Measurements from ENCODE around the gene PCDHB13. TPM values are rescaled to one million over a fixed set of nuclear protein-coding genes. Genes with fewer than 3 reads are reported as not detected.
"Not testable (repeated sequence)": the region's sequence is repeated elsewhere in the genome, so short reads cannot be mapped to it uniquely, and the experiment has no call there.

PCDHB13 gene
- 0.33 and 0.99 TPM in 2 replicates for total RNA-seq

GRCh38 chr5:141213656-141214339 is at the start of gene PCDHB13:
Gene PCDHB13, plus strand, starts transcription at chr5:141213919. Its CDS starts 205 bp downstream, at chr5:141214124.
- not testable (repeated sequence) for DNase-seq (ENCODE audit: low read depth, low spot score)

- DNase-seq (ENCODE audit: low read depth, low spot score) = no peak
Measured at GRCh38 chr5:141172381-141173204, 41.1 kb upstream of the PCDHB13 start, which contains the start of gene PCDHB7. Gene PCDHB7, plus strand, starts transcription at chr5:141172644. Its CDS starts 192 bp downstream, at chr5:141172836.

DNA sequence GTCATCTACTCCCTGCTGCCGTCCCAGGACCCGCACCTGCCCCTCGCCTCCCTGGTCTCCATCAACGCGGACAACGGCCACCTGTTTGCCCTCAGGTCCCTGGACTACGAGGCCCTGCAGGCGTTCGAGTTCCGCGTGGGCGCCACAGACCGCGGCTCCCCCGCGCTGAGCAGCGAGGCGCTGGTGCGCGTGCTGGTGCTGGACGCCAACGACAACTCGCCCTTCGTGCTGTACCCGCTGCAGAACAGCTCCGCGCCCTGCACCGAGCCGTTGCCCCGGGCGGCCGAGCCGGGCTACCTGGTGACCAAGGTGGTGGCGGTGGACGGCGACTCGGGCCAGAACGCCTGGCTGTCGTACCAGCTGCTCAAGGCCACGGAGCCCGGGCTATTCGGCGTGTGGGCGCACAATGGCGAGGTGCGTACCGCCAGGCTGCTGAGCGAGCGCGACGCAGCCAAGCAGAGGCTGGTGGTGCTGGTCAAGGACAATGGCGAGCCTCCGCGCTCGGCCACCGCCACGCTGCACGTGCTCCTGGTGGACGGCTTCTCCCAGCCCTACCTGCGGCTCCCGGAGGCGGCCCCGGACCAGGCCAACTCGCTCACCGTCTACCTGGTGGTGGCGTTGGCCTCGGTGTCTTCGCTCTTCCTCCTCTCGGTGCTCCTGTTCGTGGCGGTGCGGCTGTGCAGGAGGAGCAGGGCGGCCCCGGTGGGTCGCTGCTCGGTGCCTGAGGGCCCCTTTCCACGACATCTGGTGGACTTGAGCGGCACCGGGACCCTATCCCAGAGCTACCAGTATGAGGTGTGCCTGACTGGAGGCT is 39.2 kb upstream of the PCDHB13 start:
- not testable (repeated sequence) for DNase-seq (ENCODE audit: low read depth, low spot score)

DNA sequence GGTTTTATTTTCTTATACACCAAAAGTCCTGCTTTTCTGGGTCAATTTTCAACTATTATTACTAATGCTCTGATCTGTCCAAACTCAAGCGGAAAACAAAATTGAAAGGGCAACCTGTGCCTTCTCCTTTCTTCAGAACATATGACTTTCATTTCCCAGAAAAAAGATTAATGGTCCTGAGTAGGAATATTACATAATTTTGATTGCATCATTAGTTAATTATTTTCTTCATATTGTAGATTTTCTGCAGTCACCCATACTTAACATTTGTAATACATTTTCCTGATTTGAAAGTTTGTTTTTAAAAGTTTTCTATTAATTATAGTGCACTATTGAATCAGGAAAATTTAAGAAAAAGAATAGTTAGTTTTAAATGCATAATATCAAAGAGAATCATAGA is 37.8 kb upstream of the PCDHB13 start:
- no peak for DNase-seq (ENCODE audit: low read depth, low spot score)

GRCh38 chr5:141177577-141178191 is 36.0 kb upstream of the PCDHB13 start, which contains the start of gene PCDHB8:
Gene PCDHB8, plus strand, starts transcription at chr5:141177790. Its CDS starts 245 bp downstream, at chr5:141178035.
- DNase-seq (ENCODE audit: low read depth, low spot score) = not testable (repeated sequence)

DNA sequence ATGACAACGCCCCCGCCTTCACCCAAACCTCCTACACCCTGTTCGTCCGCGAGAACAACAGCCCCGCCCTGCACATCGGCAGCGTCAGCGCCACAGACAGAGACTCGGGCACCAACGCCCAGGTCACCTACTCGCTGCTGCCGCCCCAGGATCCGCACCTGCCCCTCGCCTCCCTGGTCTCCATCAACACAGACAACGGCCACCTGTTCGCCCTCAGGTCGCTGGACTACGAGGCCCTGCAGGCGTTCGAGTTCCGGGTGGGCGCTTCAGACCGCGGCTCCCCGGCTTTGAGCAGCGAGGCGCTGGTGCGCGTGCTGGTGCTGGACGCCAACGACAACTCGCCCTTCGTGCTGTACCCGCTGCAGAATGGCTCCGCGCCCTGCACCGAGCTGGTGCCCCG is 34.3 kb upstream of the PCDHB13 start:
- not testable (repeated sequence) for DNase-seq (ENCODE audit: low read depth, low spot score)

DNA sequence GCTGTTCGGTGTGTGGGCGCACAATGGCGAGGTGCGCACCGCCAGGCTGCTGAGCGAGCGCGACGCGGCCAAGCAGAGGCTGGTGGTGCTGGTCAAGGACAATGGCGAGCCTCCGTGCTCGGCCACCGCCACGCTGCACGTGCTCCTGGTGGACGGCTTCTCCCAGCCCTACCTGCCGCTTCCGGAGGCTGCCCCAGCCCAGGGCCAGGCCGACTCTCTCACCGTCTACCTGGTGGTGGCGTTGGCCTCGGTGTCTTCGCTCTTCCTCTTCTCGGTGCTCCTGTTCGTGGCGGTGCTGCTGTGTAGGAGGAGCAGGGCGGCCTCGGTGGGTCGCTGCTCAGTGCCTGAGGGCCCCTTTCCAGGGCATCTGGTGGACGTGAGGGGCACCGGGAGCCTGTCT is 33.8 kb upstream of the PCDHB13 start:
- not testable (repeated sequence) for DNase-seq (ENCODE audit: low read depth, low spot score)

- DNase-seq (ENCODE audit: low read depth, low spot score) = no peak
Measured at GRCh38 chr5:141180313-141180712, 33.4 kb upstream of the PCDHB13 start.

DNA sequence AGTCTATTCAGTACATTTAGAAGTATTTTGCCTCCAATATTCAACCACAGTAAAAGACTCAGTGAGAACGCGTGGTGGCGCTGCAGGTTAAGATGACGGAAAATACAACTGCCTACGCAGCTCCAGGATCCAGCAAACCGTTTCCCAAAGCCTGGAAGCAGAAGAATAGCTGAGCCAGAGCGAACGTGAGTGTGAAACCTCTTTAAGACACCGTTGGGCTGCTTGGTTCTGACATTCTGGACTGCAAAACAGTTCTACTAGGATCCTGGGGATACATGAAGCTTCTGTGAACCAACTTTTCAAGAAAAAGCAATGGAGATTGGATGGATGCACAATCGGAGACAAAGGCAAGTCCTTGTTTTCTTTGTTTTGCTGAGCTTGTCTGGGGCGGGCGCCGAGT is 31.5 kb upstream of the PCDHB13 start, which contains the start of gene PCDHB16:
PCDHB16 (plus strand) TSS at position 140 of the 400 bp plus-strand sequence; CDS start at position 313, 173 bp downstream.
- DNase-seq (ENCODE audit: low read depth, low spot score) = no peak

DNA sequence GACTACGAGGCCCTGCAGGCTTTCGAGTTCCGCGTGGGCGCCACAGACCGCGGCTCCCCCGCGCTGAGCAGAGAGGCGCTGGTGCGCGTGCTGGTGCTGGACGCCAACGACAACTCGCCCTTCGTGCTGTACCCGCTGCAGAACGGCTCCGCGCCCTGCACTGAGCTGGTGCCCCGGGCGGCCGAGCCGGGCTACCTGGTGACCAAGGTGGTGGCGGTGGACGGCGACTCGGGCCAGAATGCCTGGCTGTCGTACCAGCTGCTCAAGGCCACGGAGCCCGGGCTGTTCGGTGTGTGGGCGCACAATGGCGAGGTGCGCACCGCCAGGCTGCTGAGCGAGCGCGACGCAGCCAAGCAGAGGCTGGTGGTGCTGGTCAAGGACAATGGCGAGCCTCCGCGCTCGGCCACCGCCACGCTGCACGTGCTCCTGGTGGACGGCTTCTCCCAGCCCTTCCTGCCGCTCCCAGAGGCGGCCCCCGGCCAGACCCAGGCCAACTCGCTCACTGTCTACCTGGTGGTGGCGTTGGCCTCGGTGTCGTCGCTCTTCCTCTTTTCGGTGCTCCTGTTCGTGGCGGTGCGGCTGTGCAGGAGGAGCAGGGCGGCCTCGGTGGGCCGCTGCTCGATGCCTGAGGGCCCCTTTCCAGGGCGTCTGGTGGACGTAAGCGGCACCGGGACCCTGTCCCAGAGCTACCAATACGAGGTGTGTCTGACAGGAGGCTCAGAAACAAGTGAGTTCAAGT is 29.4 kb upstream of the PCDHB13 start:
- DNase-seq (ENCODE audit: low read depth, low spot score) = not testable (repeated sequence)

- DNase-seq (ENCODE audit: low read depth, low spot score) = no peak
Measured at GRCh38 chr5:141186897-141187512, 26.7 kb upstream of the PCDHB13 start, which contains the start of gene PCDHB9. Gene PCDHB9, plus strand, starts transcription at chr5:141187161. Its CDS starts 158 bp downstream, at chr5:141187319.

DNA sequence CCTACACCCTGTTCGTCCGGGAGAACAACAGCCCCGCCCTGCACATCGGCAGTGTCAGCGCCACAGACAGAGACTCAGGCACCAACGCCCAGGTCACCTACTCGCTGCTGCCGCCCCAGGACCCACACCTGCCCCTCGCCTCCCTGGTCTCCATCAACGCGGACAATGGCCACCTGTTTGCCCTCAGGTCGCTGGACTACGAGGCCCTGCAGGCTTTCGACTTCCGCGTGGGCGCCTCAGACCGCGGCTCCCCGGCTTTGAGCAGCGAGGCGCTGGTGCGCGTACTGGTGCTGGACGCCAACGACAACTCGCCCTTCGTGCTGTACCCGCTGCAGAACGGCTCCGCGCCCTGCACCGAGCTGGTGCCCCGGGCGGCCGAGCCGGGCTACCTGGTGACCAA is 25.0 kb upstream of the PCDHB13 start:
- not testable (repeated sequence) for DNase-seq (ENCODE audit: low read depth, low spot score)

GRCh38 chr5:141189131-141189530 is 24.6 kb upstream of the PCDHB13 start:
- DNase-seq (ENCODE audit: low read depth, low spot score) = not testable (repeated sequence)

DNA sequence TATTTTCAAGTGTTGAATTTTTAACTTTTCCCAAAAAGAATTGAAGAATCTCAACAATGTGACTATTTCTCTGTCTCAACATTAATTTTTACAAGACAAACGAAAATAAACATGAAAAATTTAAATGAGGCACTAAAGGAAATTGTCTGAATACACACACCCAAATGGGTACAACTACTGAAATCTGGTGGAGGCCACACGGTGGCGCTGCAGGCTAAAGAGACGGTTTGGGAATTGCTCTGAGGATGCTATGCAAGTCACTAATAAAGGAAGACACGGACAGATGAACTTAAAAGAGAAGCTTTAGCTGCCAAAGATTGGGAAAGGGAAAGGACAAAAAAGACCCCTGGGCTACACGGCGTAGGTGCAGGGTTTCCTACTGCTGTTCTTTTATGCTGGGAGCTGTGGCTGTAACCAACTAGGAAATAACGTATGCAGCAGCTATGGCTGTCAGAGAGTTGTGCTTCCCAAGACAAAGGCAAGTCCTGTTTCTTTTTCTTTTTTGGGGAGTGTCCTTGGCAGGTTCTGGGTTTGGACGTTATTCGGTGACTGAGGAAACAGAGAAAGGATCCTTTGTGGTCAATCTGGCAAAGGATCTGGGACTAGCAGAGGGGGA is 21.5 kb upstream of the PCDHB13 start, which contains the start of gene PCDHB10:
PCDHB10 (plus strand) TSS at position 244 of the 616 bp plus-strand sequence; CDS start at position 444, 200 bp downstream.
- DNase-seq (ENCODE audit: low read depth, low spot score) = no peak

- DNase-seq (ENCODE audit: low read depth, low spot score) = not testable (repeated sequence)
Measured at GRCh38 chr5:141194332-141194731, 19.4 kb upstream of the PCDHB13 start.

- no peak for DNase-seq (ENCODE audit: low read depth, low spot score)
Measured at GRCh38 chr5:141196363-141196762, 17.4 kb upstream of the PCDHB13 start.

GRCh38 chr5:141199359-141200235 is 14.1 kb upstream of the PCDHB13 start, which contains the start of gene PCDHB11:
Gene PCDHB11, plus strand, starts transcription at chr5:141199627. Its CDS starts 148 bp downstream, at chr5:141199775.
- no peak for DNase-seq (ENCODE audit: low read depth, low spot score)

DNA sequence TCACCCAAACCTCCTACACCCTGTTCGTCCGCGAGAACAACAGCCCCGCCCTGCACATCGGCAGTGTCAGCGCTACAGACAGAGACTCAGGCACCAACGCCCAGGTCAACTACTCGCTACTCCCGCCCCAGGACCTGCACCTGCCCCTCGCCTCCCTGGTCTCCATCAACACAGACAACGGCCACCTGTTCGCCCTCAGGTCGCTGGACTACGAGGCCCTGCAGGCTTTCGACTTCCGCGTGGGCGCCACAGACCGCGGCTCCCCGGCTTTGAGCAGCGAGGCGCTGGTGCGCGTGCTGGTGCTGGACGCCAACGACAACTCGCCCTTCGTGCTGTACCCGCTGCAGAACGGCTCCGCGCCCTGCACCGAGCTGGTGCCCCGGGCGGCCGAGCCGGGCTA is 12.6 kb upstream of the PCDHB13 start:
- DNase-seq (ENCODE audit: low read depth, low spot score) = not testable (repeated sequence)
